HG03025 (cell line): ENCODE results near the gene INPP4A.
"Not testable (repeated sequence)": the region's sequence is repeated elsewhere in the genome, so short reads cannot be mapped to it uniquely, and the experiment has no call there.

Source experiments
- ATAC-seq: cut with Tn5 transposase; IDR thresholded peaks from one replicate; pipeline ENCODE4 v1.9.1; 2021; ENCODE audit warnings: mild to moderate bottlenecking, moderate library complexity; ENCODE audit not compliant: unreplicated experiment, low FRiP score

Gene INPP4A

DNA sequence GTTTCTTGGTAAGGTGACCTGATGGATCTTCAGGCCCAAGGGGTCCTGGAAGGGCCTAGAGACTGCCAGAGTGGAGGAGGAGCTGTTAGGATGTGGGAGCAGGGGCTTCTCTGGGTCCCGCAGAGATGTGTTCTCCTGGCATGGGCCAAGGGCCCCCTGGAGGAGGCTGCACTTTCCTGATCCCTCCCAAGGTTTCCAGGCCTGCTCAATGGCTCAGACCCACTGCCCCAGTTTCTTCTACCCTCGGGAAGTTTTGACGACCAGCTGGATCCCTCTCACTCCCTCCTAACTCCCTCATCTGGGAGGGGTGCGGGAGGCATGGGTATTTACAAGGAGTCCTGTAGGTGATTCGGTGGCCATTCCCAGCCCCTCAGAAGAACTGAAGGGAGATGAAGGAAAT lies 127.6 kb downstream of the INPP4A start:
- ATAC-seq: no peak

DNA sequence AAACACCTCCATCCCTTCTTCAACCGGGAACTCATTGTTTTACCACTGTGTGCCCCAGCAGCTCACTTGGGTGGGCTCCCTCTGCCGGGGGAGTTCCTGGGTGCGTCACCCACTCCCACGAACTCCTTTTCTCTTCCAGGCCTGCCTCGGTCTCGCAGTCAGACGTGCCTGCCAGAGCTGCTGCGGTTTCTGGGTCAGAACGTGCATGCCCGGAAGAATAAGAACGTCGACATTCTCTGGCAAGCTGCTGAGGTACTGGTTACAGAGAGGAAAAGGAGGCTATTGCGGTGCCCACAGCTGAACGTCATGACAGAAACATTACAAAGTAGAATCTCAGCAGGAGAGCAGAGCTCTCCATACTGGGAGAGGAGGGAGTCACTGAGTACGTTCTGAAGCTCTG lies 128.0 kb downstream of the INPP4A start:
- ATAC-seq: no peak

DNA sequence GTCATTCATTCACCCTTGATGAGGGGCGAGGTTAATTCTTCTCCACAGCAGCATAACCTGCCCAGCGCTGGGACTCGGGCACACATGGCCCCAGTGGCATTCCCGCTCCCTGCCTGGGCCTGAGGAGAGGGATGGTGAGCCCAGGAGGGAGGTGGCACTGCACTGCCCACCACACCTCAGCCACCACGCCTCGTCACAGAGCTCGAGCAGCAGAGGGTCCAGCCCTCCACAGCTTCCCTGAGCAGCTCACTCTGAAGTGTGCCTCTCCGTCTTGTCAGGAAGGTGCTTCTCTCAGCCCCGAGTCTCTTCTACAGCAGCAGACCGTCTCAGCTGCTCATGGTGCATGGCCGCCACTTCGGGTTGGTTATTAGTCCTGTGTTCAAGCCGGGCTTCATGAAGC lies 128.8 kb downstream of the INPP4A start:
- ATAC-seq: no peak

DNA sequence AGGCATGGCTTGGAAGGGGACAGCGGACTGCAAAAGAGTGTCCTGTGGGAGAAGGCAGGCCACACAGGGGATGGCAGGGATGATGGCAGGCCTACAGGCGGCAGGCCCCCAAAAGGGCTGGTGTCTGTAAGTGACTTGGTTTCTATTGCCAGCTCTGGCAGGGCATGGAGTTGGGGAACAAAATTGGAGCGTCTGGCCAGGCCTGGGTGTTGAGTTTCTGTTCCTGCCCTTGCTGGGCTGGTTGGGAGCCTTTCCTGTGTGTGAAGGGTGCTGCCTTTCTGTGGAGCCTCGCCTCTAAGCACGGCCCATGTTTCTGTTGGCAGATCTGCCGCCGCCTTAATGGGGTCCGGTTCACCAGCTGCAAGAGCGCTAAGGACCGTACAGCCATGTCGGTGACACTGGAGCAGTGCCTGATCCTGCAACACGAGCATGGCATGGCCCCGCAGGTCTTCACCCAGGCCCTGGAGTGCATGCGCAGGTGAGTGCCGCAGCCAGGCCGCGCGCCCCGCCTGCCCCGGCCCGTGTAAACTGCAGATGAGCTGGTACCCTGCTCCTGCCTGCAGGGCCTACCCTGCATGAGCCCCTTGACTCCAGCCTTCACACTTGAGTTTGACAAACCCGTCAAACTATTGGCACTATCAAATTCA lies 132.1 kb downstream of the INPP4A start:
- no peak for ATAC-seq

DNA sequence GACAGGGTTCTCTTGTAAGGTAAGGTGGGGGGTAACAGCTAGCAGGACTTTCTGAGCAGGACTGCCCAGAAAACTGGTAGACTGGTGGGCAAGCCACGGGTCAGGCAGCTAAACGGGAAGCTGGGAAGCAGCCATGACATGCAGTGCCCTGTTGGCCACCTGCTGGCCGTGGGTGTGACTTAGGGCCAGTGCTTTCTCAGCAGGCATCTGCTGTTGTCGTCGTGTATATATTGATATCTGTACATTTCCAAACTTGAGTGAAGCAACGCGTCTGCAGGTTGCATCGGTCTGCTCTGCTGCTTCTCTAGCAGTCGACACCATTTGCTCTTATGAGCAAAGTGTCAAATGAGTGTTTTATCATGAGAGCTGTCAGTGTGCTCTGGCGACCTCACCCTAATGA lies 132.7 kb downstream of the INPP4A start:
- ATAC-seq: no peak

DNA sequence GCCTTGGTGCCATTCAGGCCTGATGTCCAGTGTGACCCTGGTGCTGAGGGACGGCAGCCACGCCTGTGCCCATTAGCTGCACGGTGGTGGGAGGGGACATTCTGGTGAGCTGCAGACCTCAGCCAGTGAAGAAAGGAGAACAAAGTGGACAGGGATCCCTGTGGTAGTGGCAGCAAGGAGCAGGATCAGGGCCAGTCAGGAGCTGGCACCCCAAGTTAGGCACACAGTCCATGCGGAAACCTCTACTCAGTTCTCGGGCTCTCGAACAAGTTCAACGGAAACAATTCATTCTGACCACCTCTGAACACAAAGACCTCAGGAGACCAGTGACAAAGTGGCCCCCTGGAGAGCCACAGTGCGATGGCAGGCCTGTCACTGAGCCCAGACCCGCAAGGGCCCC lies 133.6 kb downstream of the INPP4A start:
- no peak for ATAC-seq

DNA sequence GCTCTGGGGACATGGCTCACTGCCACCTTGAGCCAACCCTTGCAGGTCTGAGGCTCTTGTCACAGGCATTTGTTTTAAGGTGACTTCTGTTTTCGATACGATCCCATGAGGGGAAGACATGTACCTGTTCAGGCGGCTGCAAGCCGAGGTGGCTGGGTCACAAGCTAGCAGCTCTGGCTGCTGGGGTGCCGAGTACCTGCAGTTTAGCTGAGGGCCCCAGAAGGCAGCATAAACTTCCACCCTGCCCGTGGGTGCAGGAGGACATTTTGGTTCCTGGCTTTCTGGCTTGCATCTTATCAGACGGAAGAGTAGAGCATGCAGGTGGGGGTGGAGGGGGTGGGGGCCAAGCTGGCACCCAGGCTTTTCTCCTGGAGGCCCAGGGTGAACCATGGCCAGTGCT lies 135.3 kb downstream of the INPP4A start:
- ATAC-seq: no peak

DNA sequence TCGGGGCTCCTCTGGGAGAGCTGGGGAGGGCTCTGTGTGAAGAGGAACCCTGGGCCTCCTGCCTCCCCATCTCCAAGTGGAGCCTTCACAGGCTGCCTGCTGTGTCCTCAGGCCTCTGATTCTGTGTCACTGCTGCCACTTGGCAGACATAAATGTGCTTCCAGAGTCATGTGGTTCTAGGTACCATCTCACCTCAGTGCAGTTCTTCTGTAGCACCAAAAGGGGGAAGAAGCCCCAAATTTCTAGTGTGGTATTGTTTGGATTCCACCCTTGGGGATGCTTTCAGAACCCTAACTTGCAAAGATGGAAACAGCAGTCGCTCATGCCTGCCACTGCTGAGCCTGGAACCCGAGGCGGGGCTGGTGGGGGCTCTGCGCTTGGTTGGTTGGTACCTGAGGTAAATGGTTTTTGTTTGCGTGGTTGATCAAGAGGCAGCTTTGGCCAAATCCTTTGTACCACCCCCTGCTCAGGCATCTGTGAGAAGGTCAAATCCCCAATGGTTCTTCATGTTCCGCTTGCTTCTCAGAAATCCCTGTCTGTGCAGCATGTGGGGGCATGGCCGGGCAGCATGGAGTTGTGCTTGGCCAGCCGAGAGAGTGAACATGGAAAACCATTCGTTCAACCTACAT lies 136.1 kb downstream of the INPP4A start:
- ATAC-seq: no peak

DNA sequence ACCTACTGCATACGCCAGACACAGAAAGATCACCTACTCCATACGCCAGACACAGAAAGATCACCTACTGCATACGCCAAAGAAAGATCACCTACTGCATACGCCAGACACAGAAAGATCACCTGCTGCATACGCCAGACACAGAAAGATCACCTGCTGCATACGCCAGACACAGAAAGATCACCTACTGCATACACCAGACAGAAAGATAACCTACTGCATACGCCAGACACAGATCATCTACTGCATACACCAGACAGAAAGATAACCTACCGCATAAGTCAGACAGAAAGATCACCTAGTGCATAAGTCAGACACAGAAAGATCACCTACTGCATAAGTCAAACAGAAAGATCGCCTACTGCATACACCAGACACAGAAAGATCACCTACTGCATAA lies 137.9 kb downstream of the INPP4A start:
- ATAC-seq: no peak

DNA sequence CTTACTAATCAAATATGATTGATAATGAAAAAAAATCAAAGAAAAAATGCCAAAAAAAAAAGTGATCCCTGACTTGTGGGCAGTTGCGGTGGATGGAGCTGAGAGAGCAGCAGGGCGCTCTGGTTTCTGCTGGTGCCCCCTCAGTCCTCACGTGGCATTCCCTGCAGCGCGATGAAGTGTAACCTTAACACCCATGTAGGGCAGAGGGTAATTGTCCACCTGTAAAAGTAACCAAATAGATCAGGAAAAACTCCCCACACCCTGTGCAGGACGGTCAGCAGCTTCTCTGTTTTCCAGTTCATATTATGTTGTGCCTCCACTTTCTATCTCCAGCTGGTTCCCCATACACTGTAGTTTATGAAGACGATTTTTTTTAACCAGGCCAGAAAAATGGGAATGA lies 138.6 kb downstream of the INPP4A start:
- no peak for ATAC-seq

DNA sequence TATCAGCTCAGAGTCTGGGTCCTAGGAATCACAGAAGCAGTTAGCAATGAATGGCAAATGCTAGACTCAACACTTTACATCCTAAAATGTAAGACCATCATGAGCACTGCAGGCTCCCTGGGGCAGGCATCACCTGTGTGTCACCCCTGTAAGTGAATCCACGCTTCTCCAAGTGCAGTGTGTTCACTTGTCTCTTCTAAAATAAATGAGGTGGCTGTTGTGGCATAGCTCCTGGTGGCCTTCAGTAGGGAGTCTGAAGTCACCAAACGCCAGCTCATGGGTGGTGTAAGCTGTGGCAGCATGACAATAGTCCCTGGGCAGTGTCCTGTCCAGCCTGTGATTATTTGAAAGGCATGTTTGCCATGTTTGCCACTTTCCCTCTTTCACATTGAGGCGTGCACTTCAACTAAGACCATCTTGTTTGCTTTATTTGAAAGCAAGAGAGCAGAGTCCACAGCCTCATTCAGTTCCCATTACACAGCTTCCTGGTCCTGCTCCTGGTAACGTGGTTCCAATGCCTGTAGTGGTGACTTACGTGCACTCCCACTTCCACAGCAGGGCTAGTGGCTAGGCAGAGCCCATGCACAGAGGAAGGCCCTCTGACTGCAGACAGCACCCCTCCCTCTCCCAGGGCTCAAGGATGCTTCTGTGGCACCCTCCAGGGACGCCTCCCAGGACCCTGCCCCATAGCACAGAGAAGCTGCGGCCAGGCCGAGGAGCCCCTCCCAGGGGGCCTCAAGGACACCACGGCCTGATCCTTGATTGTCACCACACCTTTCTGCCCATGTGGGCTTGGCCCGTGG lies 139.4 kb downstream of the INPP4A start:
- ATAC-seq: no peak

DNA sequence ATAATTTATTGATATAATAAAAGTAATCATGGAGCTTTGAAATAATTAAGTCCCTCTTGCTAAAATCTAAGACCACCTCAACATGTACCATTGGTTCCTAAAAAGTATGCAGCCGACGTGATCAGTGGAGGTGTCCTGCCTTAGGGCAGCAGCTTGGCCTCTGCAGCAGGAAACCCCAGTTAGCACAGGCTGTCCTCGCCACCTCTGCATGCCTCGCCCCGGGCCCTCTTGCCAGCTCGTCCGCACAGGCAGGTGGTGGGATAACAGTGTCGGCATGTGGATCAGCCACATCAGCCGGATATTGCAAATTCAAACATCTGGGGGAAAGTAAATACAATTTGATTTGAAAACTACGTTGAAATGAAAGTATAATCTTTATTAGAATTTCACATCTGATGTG lies 140.7 kb downstream of the INPP4A start:
- ATAC-seq: no peak

DNA sequence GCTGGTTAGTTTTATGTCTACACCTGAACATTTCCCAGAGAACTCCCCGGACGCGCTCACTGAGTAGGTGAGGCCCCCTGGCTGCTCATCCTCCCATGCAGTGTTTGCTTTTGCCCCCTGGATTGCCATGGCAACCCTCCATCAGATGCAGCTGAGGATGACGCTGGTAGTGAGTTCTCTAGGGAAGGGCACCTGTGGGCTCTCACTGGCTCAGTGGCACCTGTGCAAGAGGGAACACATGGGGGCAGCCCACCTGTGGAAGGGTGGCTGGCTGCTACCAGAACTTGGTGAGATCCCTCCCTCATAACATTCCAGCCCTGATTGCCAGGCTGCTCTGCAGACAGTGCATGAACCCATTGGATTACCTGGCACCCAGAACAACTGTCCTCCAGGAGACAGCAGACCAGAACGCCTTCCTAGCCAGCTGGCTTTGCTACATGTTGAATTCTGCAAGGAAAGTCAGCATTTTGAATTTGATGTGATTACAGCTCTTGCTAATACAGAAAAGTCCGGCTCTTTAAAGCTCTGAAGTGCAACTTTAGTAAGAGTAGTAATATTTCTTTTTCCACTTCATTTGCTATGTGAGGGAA lies 142.0 kb downstream of the INPP4A start:
- ATAC-seq: no peak

DNA sequence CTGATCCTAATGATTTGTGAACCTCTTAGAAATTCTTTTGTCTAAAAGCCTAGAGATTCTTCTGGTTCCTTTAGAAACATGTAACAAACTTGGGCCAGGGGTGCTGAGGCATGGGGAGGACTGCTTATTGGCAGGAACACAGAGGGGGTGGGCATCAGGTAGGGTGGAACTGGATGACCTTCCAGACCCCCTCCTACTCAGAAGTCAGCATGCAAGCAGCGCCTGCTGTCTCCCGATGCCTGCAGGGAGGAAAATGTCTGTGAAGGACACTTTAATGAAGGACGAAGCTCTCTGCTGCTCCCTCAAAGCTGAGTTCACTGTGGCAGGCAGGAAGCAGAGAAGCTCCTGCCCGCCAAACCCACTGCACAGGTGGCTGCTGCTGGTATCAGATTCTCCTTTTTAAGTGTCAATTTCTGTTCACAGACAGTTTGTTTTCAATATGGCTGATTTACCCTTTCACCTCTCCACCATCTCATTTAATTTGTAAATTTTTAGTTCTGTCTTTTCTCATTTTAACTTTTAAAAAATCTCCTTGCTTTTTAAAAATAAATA lies 144.3 kb downstream of the INPP4A start:
- no peak for ATAC-seq

DNA sequence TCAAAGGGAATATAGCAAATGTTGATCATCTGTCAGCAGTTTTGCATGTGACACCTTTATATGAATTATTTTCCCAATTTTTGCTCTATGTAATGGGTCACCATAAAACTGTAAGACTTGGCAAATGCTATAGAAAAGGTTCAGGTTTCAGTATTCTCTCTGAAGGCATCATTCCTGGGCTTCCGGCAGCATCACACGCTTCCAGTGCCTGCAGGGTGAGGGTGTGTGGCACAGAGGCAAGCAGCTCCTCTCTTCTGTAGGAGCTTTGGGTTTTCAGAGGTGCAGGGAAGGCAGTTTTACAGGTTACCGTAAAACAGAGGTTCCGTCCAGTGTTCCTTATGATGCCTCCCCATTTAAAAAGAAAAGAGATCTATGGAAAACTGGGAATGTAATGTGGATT lies 144.8 kb downstream of the INPP4A start:
- ATAC-seq: no peak

DNA sequence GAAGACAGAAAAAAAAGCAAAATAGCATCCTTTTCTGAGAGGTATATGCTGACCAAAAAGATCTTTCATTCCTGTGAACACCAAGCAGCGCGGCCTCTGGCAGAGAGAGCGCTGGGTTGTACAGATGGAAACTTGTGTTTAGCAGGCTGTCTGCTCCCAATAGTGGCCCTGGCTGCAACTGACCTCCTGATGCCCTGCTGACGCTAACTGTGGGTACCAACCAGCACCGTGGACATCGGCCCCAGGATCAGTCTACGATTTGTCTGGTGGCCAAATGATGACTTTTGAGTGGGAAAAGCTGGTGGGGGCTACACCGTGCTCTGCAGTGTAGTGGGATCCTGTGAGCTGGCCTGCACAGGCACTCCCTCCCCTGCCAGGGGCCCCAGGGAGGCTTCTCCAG lies 147.9 kb downstream of the INPP4A start:
- ATAC-seq: no peak

DNA sequence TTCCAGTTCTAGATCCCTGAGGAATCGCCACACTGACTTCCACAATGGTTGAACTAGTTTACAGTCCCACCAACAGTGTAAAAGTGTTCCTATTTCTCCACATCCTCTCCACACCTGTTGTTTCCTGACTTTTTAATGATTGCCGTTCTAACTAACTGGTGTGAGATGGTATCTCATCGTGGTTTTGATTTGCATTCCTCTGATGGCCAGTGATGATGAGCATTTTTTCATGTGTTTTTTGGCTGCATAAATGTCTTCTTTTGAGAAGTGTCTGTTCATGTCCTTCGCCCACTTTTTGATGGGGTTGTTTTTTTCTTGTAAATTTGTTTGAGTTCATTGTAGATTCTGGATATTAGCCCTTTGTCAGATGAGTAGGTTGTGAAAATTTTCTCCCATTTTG lies 150.0 kb downstream of the INPP4A start:
- ATAC-seq: not testable (repeated sequence)

DNA sequence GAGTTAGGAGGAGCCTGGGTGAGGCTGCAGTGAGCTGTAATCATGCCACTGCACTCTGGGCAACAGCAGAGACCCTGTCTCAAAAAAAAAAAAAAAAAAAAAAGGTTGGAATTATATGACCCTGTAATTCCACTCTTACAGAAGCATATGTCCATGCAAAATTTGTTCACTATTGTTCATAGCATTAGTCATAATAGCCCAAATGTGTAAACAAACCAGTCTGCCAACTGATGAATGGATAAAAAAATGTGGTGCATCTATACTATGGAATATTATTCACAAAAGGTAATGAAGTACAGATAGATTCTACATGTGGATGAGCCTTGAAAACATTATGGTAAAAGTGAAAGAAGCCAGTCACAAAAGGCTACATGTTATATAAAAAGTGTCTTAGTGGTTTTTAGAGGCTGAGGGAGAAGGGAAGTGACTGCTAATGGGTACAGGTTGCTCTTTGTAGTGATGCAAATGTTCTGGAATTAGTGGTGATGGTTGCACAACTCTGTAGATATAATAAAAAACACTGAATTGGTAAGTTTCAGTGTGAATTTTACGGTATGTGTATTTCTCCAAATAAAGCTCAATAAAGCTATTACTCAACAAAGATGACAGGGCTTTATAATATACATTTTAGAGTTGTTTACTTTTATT lies 154.2 kb downstream of the INPP4A start:
- no peak for ATAC-seq

DNA sequence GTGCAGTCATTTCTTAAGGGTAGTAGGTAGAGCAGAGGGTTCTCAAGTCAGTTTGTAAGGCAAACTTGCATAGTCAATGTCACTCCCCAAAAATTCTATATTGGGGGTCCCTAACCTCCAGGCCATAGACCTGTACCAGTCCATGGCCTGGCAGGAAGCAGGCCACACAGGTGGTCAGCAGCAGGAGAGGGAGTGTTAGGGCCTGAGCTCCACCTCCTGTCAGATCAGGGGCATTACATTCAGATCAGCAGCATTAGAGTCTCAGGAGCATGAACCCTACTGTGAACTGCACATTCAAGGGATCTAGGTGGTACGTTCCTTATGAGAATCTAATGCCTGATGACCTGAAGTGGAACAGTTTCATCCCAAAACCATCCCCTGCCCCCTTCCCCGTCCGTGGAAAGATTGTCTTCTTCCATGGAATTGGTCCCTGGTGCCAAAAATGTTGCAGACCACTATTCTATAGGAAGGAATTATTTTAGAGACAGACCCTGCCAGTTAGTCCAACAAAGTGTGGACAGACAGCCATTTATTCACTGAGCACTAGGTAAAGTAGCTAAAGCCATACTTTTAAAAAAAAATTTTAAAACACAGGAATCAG lies 157.0 kb downstream of the INPP4A start:
- no peak for ATAC-seq

DNA sequence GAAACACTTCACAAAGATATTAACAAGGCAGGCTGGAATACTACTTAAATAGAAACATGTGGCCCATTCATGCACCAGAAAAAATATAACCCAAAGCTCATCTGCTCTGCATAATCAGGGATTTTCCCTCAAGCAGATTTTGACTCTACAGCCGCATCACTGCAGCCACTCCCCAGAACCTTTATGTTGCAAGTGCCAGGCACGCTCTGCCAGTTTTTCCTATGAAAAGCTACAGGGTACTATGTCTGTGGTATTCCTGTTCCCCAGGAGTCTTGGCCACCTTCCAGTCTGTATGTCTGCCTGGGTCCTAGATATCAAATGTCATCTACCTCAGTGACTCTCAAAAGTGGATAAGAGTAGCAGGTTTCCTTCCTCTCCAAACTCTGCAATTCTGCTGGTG lies 159.9 kb downstream of the INPP4A start:
- ATAC-seq: no peak
